HCT116 (cell line): ENCODE measurements around the gene GNPTG. TPM values are rescaled to one million over a fixed set of nuclear protein-coding genes. Genes with fewer than 3 reads are reported as not detected.

Experiments
- ATAC-seq: fragments of 200-7000 bp; cut with Tn5 transposase; 2 replicates; pipeline ENCODE4 v1.9.1; 2020; ENCODE audit warnings: mild to moderate bottlenecking, moderate library complexity
- BruUV-seq: library from RNA; stranded (reverse); fragments of 400-500 nt; replicated peaks from 2 replicates; lab custom pipeline; 2021; lab: Mats Ljungman, UMichigan
- CTCF ChIA-PET: fragments of 300-600 bp; sonication (Branson Sonifier 250); formaldehyde crosslinking; loops from one replicate; lab custom pipeline; 2021; ENCODE audit warnings: antibody characterized with exemption; lab: Charles Lee
- POLR2A ChIA-PET: fragments of 300-600, 350-600 bp; sonication (Branson Sonifier 250); formaldehyde crosslinking; loops from one replicate; lab custom pipeline; 2021; ENCODE audit warnings: antibody characterized with exemption; lab: Charles Lee
- RAD21 ChIA-PET, 2 experiments: fragments of 300-600 bp; sonication (Branson Sonifier 250); formaldehyde crosslinking; loops; one replicate each; lab custom pipeline; 2023; ENCODE audit warnings: low total read pairs in 2 of 2; ENCODE audit not compliant: uncharacterized antibody in 2 of 2, unreplicated experiment in 2 of 2, low non-redundant PET in 1 of 2; lab: Charles Lee
- DNase-seq: peaks from one replicate; pipeline ENCODE4 v3.0.0-alpha.2; 2010; ENCODE audit warnings: low read depth, low spot score
- H2AFZ ChIP-seq: fragments of 200-600 bp; shearing (Covaris generic), sonication (generic); 2 replicates; pipeline ENCODE4 v1.6.1; 2017; ENCODE audit warnings: low read depth, mixed run types, mixed read lengths, antibody characterized with exemption, low read length; ENCODE audit not compliant: poor library complexity, severe bottlenecking
- H3K27ac ChIP-seq: 2 replicates; pipeline ENCODE4 v1.5.1; 2012; ENCODE audit warnings: low read depth, low read length
- H3K27me3 ChIP-seq: fragments of 200-600 bp; sonication (generic); 2 replicates; pipeline ENCODE4 v1.6.1; 2016; ENCODE audit warnings: mixed run types, low read length, mixed read lengths; ENCODE audit not compliant: insufficient read depth
- H3K36me3 ChIP-seq, 2 experiments: fragments of 200-500 bp in 1 of 2; fragments of 200-600 bp in 1 of 2; sonication (Bioruptor generic) in 1 of 2; sonication (generic) in 1 of 2; 2 replicates each; pipeline versions ENCODE4 v1.5.1 to v1.6.1; 2014 to 2016; ENCODE audit warnings: low read length in 2 of 2, inconsistent platforms in 1 of 2, mixed read lengths in 1 of 2, mixed run types in 1 of 2; ENCODE audit not compliant: insufficient read depth in 2 of 2, control insufficient read depth in 1 of 2
- H3K4me1 ChIP-seq, 2 experiments: fragments of 200-600 bp in 1 of 2; sonication (generic) in 1 of 2; 2 replicates each; pipeline versions ENCODE4 v1.5.1 to v1.6.1; 2012 to 2017; ENCODE audit warnings: low read length in 2 of 2, inconsistent platforms in 1 of 2, mild to moderate bottlenecking in 1 of 2, mixed read lengths in 1 of 2, mixed run types in 1 of 2, moderate library complexity in 1 of 2; ENCODE audit not compliant: insufficient read depth in 2 of 2, control insufficient read depth in 1 of 2
- H3K4me2 ChIP-seq: fragments of 200-600 bp; sonication (generic); 2 replicates; pipeline ENCODE4 v1.6.1; 2017; ENCODE audit warnings: mixed run types, low read length, mixed read lengths
- H3K4me3 ChIP-seq, 2 experiments: fragments of 200-600 bp in 1 of 2; sonication (generic) in 1 of 2; replicated peaks in 1 of 2; 2 replicates each; pipeline ENCODE4 v1.5.1; 2011 to 2016; ENCODE audit warnings: low read length in 2 of 2, control low read depth in 1 of 2, low read depth in 1 of 2, mild to moderate bottlenecking in 1 of 2, mixed read lengths in 1 of 2, mixed run types in 1 of 2
- H3K79me2 ChIP-seq: fragments of 200-600 bp; sonication (generic); 2 replicates; pipeline ENCODE4 v1.6.1; 2017; ENCODE audit warnings: mild to moderate bottlenecking, mixed run types, low read length, moderate library complexity, mixed read lengths; ENCODE audit not compliant: insufficient read depth
- H3K9ac ChIP-seq: fragments of 200-600 bp; sonication (generic); 2 replicates; pipeline ENCODE4 v1.6.1; 2016; ENCODE audit warnings: low read length, mixed read lengths
- H3K9me2 ChIP-seq: fragments of 200-600 bp; sonication (generic), shearing (Covaris generic); 2 replicates; pipeline ENCODE4 v1.6.1; 2017; ENCODE audit warnings: mixed run types, mild to moderate bottlenecking, moderate library complexity; ENCODE audit not compliant: insufficient read depth
- H3K9me3 ChIP-seq, 2 experiments: fragments of 200-500 bp in 1 of 2; fragments of 200-600 bp in 1 of 2; sonication (Bioruptor generic) in 1 of 2; sonication (generic) in 1 of 2; 2 replicates each; pipeline ENCODE4 v1.6.1; 2014 to 2017; ENCODE audit warnings: low read length in 2 of 2, mixed read lengths in 2 of 2, inconsistent platforms in 1 of 2, low read depth in 1 of 2, mild to moderate bottlenecking in 1 of 2, mixed run types in 1 of 2, moderate library complexity in 1 of 2; ENCODE audit not compliant: control insufficient read depth in 1 of 2, insufficient read depth in 1 of 2
- H4K20me1 ChIP-seq: fragments of 200-600 bp; sonication (generic), shearing (Covaris generic); 2 replicates; pipeline ENCODE4 v1.6.1; 2017; ENCODE audit warnings: mixed run types, mild to moderate bottlenecking, moderate library complexity; ENCODE audit not compliant: insufficient read depth
- ATF3 ChIP-seq: IDR thresholded peaks from 2 replicates; pipeline ENCODE4 v1.6.1; 2012
- CBX3 ChIP-seq: IDR thresholded peaks from 2 replicates; pipeline ENCODE4 v1.6.1; 2012; ENCODE audit warnings: low read depth
- CTCF ChIP-seq, 3 experiments: fragments of 200-600 bp in 1 of 3; sonication (generic) in 1 of 3; IDR thresholded peaks in 2 of 3; conservative IDR thresholded peaks in 1 of 3; 2 replicates each; pipeline ENCODE4 v1.5.1; 2012 to 2017; ENCODE audit warnings: low read depth in 2 of 3, low read length in 2 of 3, antibody characterized with exemption in 1 of 3, borderline replicate concordance in 1 of 3, control low read depth in 1 of 3, mild to moderate bottlenecking in 1 of 3, mixed read lengths in 1 of 3, mixed run types in 1 of 3, moderate library complexity in 1 of 3; ENCODE audit not compliant: insufficient read depth in 1 of 3
- ELF1 ChIP-seq: IDR thresholded peaks from 2 replicates; pipeline ENCODE4 v1.6.1; 2012; ENCODE audit warnings: low read depth, borderline replicate concordance
- EZH2phosphoT487 ChIP-seq: fragments of 200-600 bp; IDR thresholded peaks from 2 replicates; pipeline ENCODE4 v1.6.1; 2018; ENCODE audit warnings: antibody characterized with exemption, borderline replicate concordance
- FOSL1 ChIP-seq: IDR thresholded peaks from 2 replicates; pipeline ENCODE4 v1.6.1; 2012; ENCODE audit warnings: low read depth
- JUND ChIP-seq: IDR thresholded peaks from 2 replicates; pipeline ENCODE4 v1.6.1; 2012
- POLR2A ChIP-seq: IDR thresholded peaks from 2 replicates; pipeline ENCODE4 v1.7.0; 2011; ENCODE audit warnings: borderline replicate concordance; ENCODE audit not compliant: insufficient read depth, insufficient read length; ENCODE audit errors: extremely low read depth
- POLR2AphosphoS5 ChIP-seq: IDR thresholded peaks from 2 replicates; pipeline ENCODE4 v1.6.1; 2011; ENCODE audit warnings: mild to moderate bottlenecking, low read depth, low read length, moderate library complexity
- SIN3A ChIP-seq: IDR thresholded peaks from 2 replicates; pipeline ENCODE4 v1.6.1; 2012; ENCODE audit warnings: low read depth
- SP1 ChIP-seq: IDR thresholded peaks from 2 replicates; pipeline ENCODE4 v1.6.1; 2012; ENCODE audit warnings: low read depth
- TCF7L2 ChIP-seq: IDR thresholded peaks from 2 replicates; pipeline ENCODE4 v1.7.0; 2011; ENCODE audit warnings: borderline replicate concordance, inconsistent platforms; ENCODE audit not compliant: insufficient read depth, insufficient read length; ENCODE audit errors: extremely low read depth
- YY1 ChIP-seq: IDR thresholded peaks from 2 replicates; pipeline ENCODE4 v1.6.1; 2011; ENCODE audit warnings: low read length, low read depth, moderate library complexity, mild to moderate bottlenecking; ENCODE audit not compliant: insufficient replicate concordance; ENCODE audit errors: extremely low read depth
- ZFX ChIP-seq: fragments of 450-650 bp; IDR thresholded peaks from 2 replicates; pipeline ENCODE4 v1.6.1; 2017
- ZNF274 ChIP-seq: fragments of 200-500 bp; sonication (Bioruptor generic); IDR thresholded peaks from 2 replicates; pipeline ENCODE4 v1.6.1; 2014; ENCODE audit warnings: mild to moderate bottlenecking, low read depth, low read length, inconsistent platforms
- intact Hi-C: fragments of 100-400 bp; cut with micrococcal nuclease; formaldehyde crosslinking; loops from 2 replicates; pipeline ENCODE4 v1.10.0; 2022
- total RNA-seq: library from RNA; stranded (reverse); gene quantifications from one replicate; pipeline ENCODE4 v1.2.1, GENCODE V29; 2021; ENCODE audit not compliant: unreplicated experiment
- TF ChIP-seq, protein P1 (sequence below): IDR thresholded peaks from 2 replicates; pipeline ENCODE4 v1.6.1; 2012
- TF ChIP-seq, protein P2 (sequence below): IDR thresholded peaks from 2 replicates; pipeline ENCODE4 v1.6.1; 2012; ENCODE audit warnings: low read depth

Gene GNPTG
- total RNA-seq, 1 experiment from 2014 or later: 35.2 TPM

DNA sequence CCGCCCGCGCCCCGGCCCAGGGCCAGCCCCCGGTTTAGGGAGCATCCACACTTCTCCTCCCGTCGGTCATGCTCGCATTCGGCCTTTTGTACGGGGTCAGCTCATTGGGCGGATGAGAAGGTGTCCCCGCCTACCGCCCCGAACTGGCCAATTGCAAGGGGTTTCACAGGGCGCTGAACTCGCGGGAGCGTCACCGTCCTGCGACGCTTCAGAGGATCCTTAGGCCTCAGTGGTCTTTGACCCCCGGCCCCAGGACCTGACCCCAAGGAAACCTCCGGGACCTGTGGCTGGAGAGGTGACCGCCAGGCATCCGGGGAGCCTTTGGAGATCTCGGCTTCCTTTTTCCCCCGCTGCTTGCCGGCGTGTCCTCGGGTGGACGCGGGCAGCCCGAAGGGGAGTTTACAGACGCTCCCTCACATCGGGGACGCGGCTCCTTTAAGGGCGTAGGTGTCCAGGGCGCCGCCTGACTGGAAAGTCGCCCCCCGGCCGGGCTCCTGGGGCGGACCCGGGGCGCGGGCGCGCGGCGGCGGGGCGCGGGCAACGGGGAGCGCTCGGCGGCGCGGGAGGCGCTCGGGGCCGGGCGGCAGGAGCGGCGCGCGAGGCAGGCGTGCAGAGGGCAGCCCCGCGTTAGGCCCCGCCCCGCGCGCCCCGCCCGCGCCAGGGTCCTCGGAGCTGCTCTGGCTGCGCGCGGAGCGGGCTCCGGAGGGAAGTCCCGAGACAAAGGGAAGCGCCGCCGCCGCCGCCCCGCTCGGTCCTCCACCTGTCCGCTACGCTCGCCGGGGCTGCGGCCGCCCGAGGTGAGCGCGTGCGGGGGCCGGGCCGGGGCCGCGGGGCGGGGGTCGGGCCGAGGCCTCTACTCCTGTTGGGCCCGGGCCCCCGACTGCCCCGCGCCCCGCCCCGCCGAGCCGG, 42.5 kb upstream of the GNPTG start, which contains the start of gene UBE2I:
UBE2I (plus strand) TSS at position 660 of the 909 bp plus-strand sequence. CDS start 4,395 bp downstream, outside the sequence.
- Histone ChIP-seq H3K79me2 (peaks cover 44% of the 10 kb centered on the region), H3K27me3 (no peaks in the 10 kb centered on the region), H3K4me2 (peak within 1 kb of the TSS; percentile 94), H3K9me3 (no peaks in the 10 kb centered on the region), H3K4me3 (peak within 1 kb of the TSS; percentile 98 to 99), H2AFZ (peak within 1 kb of the TSS; percentile 23), H3K27ac (peak within 1 kb of the TSS; percentile 100), H3K9me2 (no peaks in the 10 kb centered on the region), H4K20me1 (peaks cover 29% of the 10 kb centered on the region; the same call in 1 of the 2 replicates), H3K36me3 (peaks cover 2 to 19% of the 10 kb centered on the region in 2 experiments; a peak in 2 of 4 replicates), H3K9ac (peak within 1 kb of the TSS; percentile 96), H3K4me1 (peaks cover 16 to 60% of the 10 kb centered on the region in 2 experiments)
- intact Hi-C loops: no loop called here
- POLR2A ChIA-PET: interaction anchor here (0.7 to 1.6 kb wide), 3 partner anchors 13 to 54 kb away, joined by 3 to 5 read pairs (median 3); no protein-coding TSS in a partner anchor
- CTCF ChIA-PET: interaction anchor here (1.0 kb wide), 1 partner anchor 12 kb away, joined by 4 read pairs; no protein-coding TSS in a partner anchor
- RAD21 ChIA-PET: no interaction called here
- no TSS peak for BruUV-seq
- peak; percentile 83 for ATAC-seq
- DNase-seq: peak; percentile 97
- no peak for TF ChIP-seq ELF1
- no peak for TF ChIP-seq JUND
- no peak for TF ChIP-seq CBX3
- no peak for TF ChIP-seq CTCF (IDR thresholded peaks at IDR 0.05 in 2 of 3, conservative IDR thresholded peaks at IDR 0.05 in 1 of 3; ENCODE audit: borderline replicate concordance in 1 of 3, insufficient read depth in 1 of 3, low read depth in 2 of 3, low read length in 2 of 3)
- peak; percentile 73 for TF ChIP-seq TCF7L2
- TF ChIP-seq FOSL1: no peak
- TF ChIP-seq, protein P1, sequence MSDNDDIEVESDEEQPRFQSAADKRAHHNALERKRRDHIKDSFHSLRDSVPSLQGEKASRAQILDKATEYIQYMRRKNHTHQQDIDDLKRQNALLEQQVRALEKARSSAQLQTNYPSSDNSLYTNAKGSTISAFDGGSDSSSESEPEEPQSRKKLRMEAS: no peak
- TF ChIP-seq POLR2A: peak; percentile 30
- TF ChIP-seq ZFX: peak; percentile 100
- TF ChIP-seq SP1: no peak
- no peak for TF ChIP-seq ATF3
- no peak for TF ChIP-seq ZNF274
- TF ChIP-seq YY1: no peak
- TF ChIP-seq SIN3A: no peak
- TF ChIP-seq POLR2AphosphoS5: peak; percentile 66
- TF ChIP-seq, protein P2, sequence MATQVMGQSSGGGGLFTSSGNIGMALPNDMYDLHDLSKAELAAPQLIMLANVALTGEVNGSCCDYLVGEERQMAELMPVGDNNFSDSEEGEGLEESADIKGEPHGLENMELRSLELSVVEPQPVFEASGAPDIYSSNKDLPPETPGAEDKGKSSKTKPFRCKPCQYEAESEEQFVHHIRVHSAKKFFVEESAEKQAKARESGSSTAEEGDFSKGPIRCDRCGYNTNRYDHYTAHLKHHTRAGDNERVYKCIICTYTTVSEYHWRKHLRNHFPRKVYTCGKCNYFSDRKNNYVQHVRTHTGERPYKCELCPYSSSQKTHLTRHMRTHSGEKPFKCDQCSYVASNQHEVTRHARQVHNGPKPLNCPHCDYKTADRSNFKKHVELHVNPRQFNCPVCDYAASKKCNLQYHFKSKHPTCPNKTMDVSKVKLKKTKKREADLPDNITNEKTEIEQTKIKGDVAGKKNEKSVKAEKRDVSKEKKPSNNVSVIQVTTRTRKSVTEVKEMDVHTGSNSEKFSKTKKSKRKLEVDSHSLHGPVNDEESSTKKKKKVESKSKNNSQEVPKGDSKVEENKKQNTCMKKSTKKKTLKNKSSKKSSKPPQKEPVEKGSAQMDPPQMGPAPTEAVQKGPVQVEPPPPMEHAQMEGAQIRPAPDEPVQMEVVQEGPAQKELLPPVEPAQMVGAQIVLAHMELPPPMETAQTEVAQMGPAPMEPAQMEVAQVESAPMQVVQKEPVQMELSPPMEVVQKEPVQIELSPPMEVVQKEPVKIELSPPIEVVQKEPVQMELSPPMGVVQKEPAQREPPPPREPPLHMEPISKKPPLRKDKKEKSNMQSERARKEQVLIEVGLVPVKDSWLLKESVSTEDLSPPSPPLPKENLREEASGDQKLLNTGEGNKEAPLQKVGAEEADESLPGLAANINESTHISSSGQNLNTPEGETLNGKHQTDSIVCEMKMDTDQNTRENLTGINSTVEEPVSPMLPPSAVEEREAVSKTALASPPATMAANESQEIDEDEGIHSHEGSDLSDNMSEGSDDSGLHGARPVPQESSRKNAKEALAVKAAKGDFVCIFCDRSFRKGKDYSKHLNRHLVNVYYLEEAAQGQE: no peak
- TF ChIP-seq EZH2phosphoT487: no peak
